ENCODE measurements around the gene PDE7B.

Gene PDE7B

GRCh38 chr6:136226027-136226673 lies 374.6 kb downstream of the PDE7B start:
- Histone ChIP-seq H3K27ac (ENCODE audit: low read depth, low read length, poor library complexity, severe bottlenecking) (no peak overlapping the region), H3K9me3 (ENCODE audit: low read length) (no peaks in the 10 kb centered on the region), H3K9ac (ENCODE audit: low read length) (no peak overlapping the region), H3K36me3 (ENCODE audit: insufficient read depth, low read length) (peaks cover 8% of the 10 kb centered on the region; the same call in 1 of the 2 replicates), H3F3A (ENCODE audit: insufficient read depth, low read length) (no peaks in the 10 kb centered on the region), H2AFZ (ENCODE audit: low read length) (no peak overlapping the region), H3K4me3 (ENCODE audit: low read depth, low read length, poor library complexity, severe bottlenecking) (no peak overlapping the region), H3K4me2 (ENCODE audit: low read length) (peak overlapping the region; percentile 27; the same call in 1 of the 2 replicates), H4K20me1 (ENCODE audit: insufficient read depth, low read length) (no peaks in the 10 kb centered on the region), H3K79me2 (ENCODE audit: insufficient read depth, low read length) (no peaks in the 10 kb centered on the region), H3K4me1 (ENCODE audit: insufficient read depth, low read length, severe bottlenecking) (no peaks in the 10 kb centered on the region), H3K27me3 (ENCODE audit: insufficient read depth, low read length) (no peaks in the 10 kb centered on the region), H3K9me2 (ENCODE audit: low read depth, low read length) (no peaks in the 10 kb centered on the region)
- TF ChIP-seq EZH2 (IDR thresholded peaks at IDR 0.05; ENCODE audit: borderline replicate concordance, low read length) (no peak), CTCF (IDR thresholded peaks at IDR 0.05; ENCODE audit: low read length) (peak; percentile 99)

GRCh38 chr6:136226674-136227377 lies 375.3 kb downstream of the PDE7B start:
- no peaks in the 10 kb centered on the region for H3K9me3 ChIP-seq (ENCODE audit: low read length)
- no peak overlapping the region for H3K27ac ChIP-seq (ENCODE audit: low read depth, low read length, poor library complexity, severe bottlenecking)
- H3K27me3 ChIP-seq (ENCODE audit: insufficient read depth, low read length) = no peaks in the 10 kb centered on the region
- H3K9me2 ChIP-seq (ENCODE audit: low read depth, low read length) = no peaks in the 10 kb centered on the region
- peak overlapping the region; percentile 27; the same call in 1 of the 2 replicates for H3K4me2 ChIP-seq (ENCODE audit: low read length)
- H3K79me2 ChIP-seq (ENCODE audit: insufficient read depth, low read length) = no peaks in the 10 kb centered on the region
- no peaks in the 10 kb centered on the region for H3F3A ChIP-seq (ENCODE audit: insufficient read depth, low read length)
- no peak overlapping the region for H3K9ac ChIP-seq (ENCODE audit: low read length)
- H3K36me3 ChIP-seq (ENCODE audit: insufficient read depth, low read length) = peaks cover 9% of the 10 kb centered on the region; the same call in 1 of the 2 replicates
- no peak overlapping the region for H2AFZ ChIP-seq (ENCODE audit: low read length)
- no peaks in the 10 kb centered on the region for H3K4me1 ChIP-seq (ENCODE audit: insufficient read depth, low read length, severe bottlenecking)
- H3K4me3 ChIP-seq (ENCODE audit: low read depth, low read length, poor library complexity, severe bottlenecking) = no peak overlapping the region
- TF ChIP-seq CTCF (IDR thresholded peaks at IDR 0.05; ENCODE audit: low read length) = no peak
- no peaks in the 10 kb centered on the region for H4K20me1 ChIP-seq (ENCODE audit: insufficient read depth, low read length)

GRCh38 chr6:136228814-136229213 lies 377.3 kb downstream of the PDE7B start:
- no peak overlapping the region for H3K9ac ChIP-seq (ENCODE audit: low read length)
- TF ChIP-seq CTCF (IDR thresholded peaks at IDR 0.05; ENCODE audit: low read length) = no peak
- no peak for TF ChIP-seq EZH2 (IDR thresholded peaks at IDR 0.05; ENCODE audit: borderline replicate concordance, low read length)
- H3K4me1 ChIP-seq (ENCODE audit: insufficient read depth, low read length, severe bottlenecking) = no peaks in the 10 kb centered on the region
- H4K20me1 ChIP-seq (ENCODE audit: insufficient read depth, low read length) = no peaks in the 10 kb centered on the region
- H3K4me3 ChIP-seq (ENCODE audit: low read depth, low read length, poor library complexity, severe bottlenecking) = no peak overlapping the region
- H3K36me3 ChIP-seq (ENCODE audit: insufficient read depth, low read length) = peaks cover 17% of the 10 kb centered on the region
- H3K79me2 ChIP-seq (ENCODE audit: insufficient read depth, low read length) = no peaks in the 10 kb centered on the region
- no peaks in the 10 kb centered on the region for H3K9me3 ChIP-seq (ENCODE audit: low read length)
- H3K27me3 ChIP-seq (ENCODE audit: insufficient read depth, low read length) = no peaks in the 10 kb centered on the region
- no peak overlapping the region for H3K4me2 ChIP-seq (ENCODE audit: low read length)
- no peak overlapping the region for H3K27ac ChIP-seq (ENCODE audit: low read depth, low read length, poor library complexity, severe bottlenecking)
- H3K9me2 ChIP-seq (ENCODE audit: low read depth, low read length) = no peaks in the 10 kb centered on the region
- no peaks in the 10 kb centered on the region for H3F3A ChIP-seq (ENCODE audit: insufficient read depth, low read length)
- H2AFZ ChIP-seq (ENCODE audit: low read length) = no peak overlapping the region

Measured in OCI-LY1 (cell line).